ENCODE results near the gene RNF2. TPM values are rescaled to one million over a fixed set of nuclear protein-coding genes. Genes with fewer than 3 reads are reported as not detected.

The RNF2 gene
- 21.9 and 22.0 TPM in 2 replicates for total RNA-seq

DNA sequence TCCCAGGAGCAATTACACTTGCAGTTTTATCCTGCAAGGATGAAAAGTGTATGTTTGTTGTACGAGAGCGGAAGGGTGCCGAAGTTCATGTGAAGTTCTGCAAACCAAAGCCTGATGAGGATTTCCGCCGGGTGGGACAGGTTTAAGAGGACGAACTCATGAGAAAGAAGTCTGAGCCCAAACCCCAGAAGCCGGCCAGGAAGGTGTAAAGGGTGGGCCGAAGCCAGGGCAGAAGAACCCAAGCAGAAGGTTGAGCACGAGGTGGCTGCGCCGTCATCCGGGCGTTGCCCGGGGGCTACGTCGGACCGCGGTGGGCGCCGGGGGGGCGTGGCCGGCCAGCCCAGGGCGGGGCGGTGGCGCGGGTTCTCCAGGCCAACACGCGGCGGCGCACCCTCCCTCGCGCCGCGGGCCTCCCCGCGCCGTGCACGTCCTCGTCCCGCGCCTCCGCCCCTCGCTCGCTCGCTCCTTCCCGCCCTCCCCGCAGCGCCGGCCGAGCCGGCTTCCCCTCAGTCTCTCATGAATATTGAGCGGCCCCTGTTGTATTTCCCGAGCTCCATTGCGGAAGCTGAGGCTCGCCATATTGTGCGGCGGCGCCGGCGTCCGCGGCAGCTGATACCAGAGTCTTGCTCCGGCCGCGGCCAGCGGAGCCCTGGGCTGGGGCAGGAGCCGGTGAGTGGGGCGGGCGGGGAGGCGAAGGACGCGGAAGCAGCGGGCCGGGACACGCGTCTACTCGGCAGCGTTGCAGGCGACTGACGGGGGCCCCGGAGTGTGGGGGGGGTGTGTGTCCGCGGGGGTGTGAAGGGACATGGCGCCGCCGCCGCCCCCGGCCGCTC is at the start of gene RNF2:
Gene RNF2, plus strand, starts transcription at position 578 of the 833 bp plus-strand sequence. CDS start 41,996 bp downstream, outside the sequence.

Other genes starting within 250 kb of the RNF2 start
- 7.5 and 11.1 TPM in 2 replicates for gene NIBAN1, start 71.0 kb upstream of the RNF2 start, total RNA-seq
- 16.7 and 17.4 TPM in 2 replicates for gene TRMT1L, start 111.4 kb downstream of the RNF2 start, total RNA-seq
- 3.1 and 4.0 TPM in 2 replicates for gene SWT1, start 111.6 kb downstream of the RNF2 start, total RNA-seq